ENCODE results near the gene ARHGAP18.
"Not testable (repeated sequence)": the region's sequence is repeated elsewhere in the genome, so short reads cannot be mapped to it uniquely, and the experiment has no call there.

Gene ARHGAP18

DNA sequence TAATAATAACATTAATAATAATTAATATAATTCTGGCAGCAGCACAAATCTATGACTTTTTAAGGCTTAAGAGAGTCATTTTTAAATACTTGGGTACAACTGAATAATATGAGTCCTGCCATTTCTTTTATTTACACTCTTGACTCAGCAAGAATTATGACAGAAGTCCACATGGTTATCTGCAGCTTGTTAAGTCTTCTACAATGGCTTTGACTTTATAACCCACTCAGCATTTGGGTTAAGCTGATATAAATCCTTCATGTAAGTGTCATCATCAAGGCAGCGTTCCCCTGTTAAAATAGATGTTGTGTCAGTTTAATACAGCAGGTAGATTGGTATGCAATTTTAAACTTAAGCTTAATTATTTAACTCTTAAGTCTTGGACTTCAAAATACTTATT lies 131.7 kb downstream of the ARHGAP18 start:
- no peak for DNase-seq (ENCODE audit: low read depth)

DNA sequence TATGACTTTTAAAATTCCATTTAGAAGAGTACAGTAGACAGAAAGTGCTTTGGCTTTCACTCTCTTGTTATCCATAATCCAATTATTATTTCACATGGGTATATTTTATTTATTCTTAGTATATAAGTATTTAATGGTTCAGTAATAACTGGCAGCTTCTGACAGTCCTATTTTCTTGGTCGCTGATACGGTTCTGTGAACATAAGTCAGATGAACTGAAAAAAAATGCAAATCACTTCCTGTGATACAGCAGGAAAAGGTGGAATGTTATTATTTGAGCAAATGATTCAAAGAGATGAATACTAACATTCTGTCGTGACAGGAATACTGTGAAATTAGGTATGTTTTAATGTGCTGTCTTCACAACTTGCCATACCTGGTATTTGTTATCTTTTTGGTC lies 132.3 kb downstream of the ARHGAP18 start:
- DNase-seq (ENCODE audit: low read depth), result no peak

DNA sequence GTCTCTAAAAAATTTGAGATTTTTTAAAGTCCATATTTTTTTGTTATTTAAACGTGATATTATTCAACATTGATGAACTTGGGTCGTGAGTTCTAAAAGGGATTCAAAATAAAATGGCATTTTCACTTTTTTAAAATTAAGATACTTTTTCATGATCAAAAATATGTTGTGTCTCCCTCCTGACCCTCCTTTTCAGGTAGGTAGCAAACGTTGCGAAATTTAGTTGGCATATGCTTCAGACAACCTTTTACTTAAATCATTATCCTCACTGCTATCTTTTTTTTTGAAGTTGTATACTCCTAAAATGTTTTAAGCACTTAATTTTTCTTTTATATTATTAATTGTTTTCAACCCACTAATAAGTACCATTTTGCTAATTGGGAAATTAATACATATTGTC lies 133.5 kb downstream of the ARHGAP18 start:
- DNase-seq (ENCODE audit: low read depth), result no peak

DNA sequence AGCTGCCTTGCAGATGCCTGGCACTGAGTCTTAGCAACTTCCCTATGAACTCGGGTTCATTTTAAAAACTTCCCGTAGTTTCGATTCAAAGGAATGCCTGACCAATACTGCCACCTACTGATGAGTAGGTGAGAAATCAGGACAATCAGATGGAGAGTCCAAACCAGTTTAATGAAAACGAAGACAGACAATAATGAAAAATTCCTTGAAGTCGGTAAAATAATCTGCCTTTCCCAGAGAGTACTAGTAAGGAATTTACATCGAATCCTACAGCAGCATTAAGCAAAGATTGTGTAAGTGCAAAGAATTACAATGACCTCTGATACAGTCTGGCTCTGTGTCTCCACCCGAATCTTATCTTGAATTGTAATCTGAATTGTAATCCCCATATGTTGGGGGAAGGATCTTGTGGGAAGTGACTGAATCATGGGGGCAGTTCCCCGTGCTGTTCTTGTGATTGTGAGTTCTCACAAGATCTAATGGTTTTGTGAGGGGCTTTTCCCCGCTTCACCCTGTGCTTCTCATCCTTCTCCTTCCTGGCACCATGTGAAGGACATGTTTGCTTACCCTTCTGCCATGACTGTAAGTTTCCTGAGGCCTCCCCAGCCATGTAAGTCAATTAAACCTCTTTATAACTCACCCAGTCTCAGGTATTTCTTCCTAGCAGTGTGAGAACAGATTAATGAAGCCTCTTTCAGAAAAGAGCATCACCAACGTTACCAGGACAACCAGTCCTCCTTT lies 134.4 kb downstream of the ARHGAP18 start:
- DNase-seq (ENCODE audit: low read depth), result no peak

DNA sequence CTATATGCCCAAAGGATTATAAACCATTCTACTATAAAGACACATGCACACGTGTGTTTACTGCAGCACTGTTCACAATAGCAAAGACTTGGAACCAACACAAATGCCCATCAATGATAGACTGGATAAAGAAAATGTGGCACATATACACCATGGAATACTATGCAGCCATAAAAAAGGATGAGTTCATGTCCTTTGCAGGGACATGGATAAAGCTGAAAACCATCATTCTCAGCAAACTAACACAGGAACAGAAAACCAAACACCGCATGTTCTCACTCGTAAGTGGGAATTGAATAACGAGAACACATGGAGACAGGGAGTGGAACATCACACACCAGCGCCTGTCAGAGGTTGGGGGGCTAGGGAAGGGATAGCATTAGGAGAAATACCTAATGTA lies 135.4 kb downstream of the ARHGAP18 start:
- DNase-seq (ENCODE audit: low read depth), result not testable (repeated sequence)

DNA sequence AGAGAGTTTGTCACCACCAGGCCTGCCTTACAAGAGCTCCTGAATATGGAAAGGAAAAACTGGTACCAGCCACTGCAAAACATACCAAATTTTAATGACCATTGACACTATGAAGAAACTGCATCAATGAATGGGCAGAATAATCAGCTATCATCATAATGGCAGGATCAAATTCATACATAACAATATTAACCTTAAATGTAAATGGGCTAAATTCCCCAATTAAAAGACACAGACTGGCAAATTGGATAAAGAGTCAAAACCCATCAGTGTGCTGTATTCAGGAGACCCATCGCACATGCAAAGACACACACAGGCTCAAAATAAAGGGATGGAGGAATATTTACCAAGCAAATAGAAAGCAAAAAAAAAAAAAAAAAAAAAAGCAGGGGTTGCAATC lies 139.0 kb downstream of the ARHGAP18 start:
- DNase-seq (ENCODE audit: low read depth), result not testable (repeated sequence)

DNA sequence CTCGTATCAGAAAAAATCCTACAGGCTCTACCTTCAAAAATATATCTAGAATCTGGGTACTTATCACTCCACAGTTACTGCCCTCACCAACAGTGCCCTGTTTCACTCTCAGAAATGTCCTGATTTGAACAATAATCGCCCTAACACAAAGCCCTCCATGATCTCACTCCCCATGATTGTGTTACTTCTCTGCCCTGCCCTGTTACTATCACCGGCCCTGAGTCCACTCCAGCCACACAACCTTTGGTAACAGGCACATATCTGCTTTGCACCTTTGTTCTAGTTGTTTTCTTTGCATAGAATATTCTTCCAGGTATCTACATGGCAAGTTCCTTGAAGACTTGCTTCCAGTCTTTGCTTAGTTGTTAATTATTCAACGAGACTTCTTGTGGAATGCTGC lies 142.0 kb downstream of the ARHGAP18 start:
- no peak for DNase-seq (ENCODE audit: low read depth)

DNA sequence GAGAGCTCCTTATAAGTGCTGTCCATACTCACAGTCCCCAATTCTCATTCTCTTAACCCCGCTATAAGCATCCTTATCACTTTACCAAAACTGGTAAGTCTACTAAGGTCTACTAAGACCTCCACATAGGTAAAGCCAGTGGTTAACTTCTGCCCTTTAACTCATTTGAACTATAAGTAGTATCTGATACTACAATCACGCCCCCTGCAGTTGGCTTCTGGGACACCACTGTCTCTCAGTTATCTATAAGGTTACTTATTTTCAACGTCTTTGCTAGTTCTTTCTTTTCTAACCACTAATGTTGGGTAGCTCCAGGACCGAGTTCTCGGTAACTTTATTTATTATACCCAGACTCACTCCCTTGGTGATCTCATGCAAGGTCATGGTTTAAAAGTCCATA lies 142.6 kb downstream of the ARHGAP18 start:
- DNase-seq (ENCODE audit: low read depth), result no peak

DNA sequence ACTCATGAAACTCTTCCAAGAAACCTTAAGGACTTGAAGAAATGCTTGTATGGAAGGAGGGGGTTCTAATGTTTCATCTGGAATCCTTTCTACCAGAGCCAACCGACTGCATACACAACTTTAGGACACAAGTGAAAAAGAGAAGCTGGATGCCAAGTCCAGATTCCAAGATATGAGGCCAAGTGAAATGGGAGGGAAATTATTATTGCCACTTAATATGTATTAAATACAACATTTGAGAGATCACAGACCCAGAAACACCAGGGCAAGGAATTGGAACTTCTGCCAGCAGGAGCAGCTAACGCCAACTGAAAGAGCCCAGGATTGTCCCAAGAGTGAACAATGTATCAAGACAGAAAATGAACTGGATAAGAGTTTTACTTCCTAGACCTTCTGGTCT lies 144.2 kb downstream of the ARHGAP18 start:
- no peak for DNase-seq (ENCODE audit: low read depth)

DNA sequence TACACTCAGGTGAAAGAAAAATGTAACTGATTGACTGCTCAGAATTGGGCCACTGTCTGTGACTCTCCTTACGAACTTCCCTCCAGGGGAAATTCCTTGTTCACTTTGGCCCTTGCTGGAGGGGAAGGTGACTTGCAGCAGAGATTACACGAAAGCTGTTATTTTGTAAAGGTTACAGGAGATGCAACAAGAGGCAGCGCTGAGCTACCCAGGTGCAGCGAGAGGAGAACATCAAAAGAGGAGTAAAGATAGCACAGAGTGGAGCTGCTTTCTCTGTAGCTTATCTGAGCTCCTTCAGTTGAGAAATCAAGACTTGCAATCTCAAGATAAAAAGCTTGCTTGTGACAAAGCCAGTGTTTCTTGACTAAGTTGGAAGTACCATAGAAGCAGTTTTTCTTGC lies 144.6 kb downstream of the ARHGAP18 start:
- DNase-seq (ENCODE audit: low read depth), result no peak

DNA sequence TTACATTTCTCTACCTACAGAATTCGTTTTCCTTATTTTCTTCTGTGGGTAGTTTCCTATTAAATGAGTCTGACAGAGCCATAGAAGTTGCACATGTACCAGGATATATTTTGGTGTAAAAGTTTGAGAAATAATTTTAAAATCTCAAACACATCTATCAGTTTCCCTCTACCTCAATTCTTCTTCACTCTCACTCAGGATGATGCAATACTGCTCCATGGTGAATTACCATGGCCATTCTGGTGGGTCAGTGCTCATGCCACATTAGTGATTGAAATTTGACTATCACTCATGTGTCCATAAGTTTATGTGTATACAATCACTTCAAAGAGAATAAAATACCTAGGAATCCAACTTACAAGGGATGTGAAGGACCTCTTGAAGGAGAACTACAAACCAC lies 151.7 kb downstream of the ARHGAP18 start:
- DNase-seq (ENCODE audit: low read depth), result no peak

DNA sequence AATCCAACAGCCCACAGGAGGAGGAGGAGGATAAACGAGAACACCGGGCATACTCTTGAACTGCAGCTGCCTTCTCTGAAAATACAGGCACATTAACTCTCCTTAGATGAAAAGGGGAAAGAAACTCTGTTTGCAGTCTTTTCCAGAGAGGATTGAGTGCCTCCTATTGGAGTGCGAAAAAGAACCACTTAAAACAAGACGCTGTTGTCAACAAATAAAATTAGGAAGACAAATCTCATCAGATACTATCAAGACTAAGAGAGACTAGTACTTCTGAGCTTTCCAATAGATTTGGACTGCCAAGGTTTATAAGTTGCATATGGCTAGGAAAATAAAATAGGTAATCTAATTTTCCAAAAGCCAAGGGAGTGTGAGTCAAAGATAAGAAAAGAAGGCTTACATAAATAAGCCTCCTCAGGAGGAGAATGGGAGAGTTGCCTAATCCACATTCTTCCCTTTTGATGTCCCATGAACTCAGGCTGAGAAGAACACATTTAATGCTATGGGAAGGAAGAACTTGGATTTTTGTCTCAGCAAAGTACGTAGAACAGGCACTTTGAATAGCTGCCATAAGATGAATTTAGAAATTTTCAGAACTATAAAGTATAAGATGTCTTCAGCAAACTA lies 154.7 kb downstream of the ARHGAP18 start:
- no peak for DNase-seq (ENCODE audit: low read depth)

DNA sequence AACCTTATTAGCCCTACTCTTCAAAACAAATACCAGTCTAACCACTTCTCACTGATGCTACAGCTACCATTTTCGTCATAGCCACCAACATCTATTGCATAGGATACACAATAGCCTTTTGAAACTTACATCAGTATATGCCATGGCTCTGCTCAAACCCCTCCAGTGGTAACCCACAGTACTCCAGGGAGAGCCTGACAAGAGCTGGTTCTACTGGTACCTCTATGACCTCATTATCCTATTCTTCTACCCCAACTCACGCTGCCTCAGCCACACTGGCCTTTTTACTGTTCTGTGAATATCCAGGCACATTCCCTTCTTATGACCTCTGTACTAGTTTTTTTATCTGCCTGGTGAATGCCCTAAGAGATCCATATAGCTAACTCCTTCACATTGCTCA lies 157.6 kb downstream of the ARHGAP18 start:
- no peak for DNase-seq (ENCODE audit: low read depth)

DNA sequence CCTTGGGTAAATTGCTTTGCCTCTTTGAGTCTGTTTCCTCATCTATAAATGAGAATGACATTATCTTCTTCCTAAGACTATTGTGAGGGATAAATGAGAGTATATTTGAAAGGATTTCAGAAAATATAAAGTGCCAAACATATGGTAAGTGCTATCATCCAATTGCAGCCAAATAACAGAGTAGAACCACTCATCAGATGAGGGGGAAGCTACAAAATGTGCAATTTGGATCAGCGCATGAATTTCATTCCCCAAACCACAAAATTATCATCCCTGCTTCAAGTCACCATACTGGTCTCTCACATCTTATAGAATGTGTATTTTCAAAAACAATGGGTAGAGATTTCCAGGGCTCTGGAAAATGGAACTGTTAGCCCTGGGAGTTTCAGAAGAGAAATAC lies 158.5 kb downstream of the ARHGAP18 start:
- DNase-seq (ENCODE audit: low read depth), result no peak

DNA sequence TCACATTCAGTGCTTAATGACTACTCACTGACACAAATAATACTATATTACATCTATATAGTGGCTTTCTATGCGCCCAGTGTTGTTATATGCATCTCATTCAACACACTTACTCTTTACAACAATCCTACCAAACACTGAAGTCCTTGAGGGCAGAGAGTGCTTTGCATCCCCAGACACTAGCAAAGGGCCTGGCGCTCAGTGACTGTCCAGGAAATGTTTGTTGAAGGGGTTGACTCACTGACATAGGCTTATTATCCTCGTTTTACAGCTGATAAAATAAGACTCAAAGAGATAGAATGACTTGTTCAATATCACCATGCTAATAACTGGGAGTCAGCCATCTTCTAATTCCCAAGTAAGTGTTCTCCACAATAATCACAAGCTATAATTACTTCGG lies 163.3 kb downstream of the ARHGAP18 start:
- DNase-seq (ENCODE audit: low read depth), result no peak

DNA sequence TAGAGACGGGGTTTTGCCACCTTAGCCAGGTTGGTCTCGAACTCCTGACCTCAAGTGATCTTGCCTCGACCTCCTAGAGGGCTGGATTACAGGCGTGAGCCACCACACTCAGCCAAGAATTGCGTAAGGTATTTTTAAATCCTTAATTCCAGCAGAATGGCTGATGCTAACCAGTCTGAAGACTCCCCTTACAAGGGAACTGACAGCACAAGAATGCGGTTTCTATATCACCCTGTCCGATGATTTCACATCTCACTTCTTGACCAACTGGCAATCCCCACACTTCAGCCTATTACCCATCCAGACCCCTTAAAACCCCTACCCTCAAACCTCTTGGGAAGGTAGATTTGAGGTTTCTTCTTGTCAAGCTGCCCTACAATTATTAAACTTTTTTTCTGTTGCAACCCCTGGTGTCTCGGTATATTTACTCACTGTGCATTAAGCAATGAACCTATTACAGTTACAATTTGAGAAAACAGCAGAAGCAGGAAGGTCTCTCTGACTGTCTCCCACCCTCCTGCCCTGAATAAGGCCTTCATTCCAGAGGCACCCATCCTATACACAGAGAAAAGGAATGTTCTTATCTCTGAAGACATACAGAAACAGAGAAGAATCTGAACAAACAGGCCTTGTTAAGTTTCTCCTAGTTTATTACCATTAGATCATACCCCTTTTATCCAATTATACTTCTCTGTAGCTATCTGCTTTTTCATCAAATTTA lies 164.9 kb downstream of the ARHGAP18 start:
- no peak for DNase-seq (ENCODE audit: low read depth)

DNA sequence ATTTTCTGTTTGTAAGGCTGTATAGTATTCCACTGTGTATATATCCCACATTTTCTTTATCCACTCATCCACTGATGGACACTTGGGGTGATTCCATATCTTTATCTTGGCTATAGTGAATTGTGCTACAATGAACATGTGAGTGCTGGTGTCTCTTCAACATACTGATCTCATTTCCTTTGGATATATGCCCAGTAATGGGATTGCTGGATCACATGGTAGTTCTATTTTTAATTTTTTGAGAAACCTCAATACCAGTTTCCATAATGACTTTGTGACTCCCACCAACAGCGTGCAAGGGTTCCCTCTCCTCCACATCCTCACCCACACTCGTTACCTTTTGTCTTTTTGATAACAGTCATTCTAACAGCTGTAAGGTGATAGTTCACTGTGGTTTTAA lies 166.0 kb downstream of the ARHGAP18 start:
- no peak for DNase-seq (ENCODE audit: low read depth)

DNA sequence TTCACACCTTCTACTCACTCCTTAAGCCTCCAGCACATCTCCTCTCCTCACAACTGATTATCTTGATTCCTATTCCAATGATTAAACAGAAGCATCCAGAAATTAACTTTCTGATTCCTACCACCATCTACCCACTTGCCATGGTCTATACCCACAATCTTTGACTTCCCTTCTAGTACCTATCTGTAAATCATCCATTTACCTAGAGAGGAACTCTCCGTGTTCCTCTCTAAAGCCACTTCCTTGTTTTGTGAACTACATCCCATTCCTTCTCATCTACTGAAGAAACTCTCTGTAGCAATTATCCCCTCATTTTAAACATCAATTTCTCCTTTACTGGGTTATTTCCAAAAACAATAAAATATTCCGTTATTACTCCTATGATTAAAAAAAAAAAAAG lies 167.3 kb downstream of the ARHGAP18 start:
- no peak for DNase-seq (ENCODE audit: low read depth)

DNA sequence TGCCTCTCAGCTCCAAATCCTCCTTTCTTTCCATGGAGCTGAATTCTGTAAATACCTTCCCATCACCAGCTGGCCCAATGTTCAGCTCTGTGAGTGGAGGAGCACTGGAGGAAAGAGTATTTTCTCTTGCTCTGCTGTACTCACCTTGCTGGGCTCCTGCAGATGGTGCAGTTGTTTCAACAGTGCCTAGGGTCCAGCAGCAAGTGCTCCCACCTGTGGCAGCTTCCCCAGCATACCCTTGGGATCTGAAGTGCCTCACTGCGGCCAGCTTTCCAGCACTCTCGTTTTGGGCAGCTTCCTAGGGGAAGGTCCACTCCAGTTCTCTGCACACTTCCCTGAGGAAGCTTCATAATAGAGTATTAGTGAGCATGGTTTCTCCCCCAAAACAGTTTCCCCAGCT lies 170.9 kb downstream of the ARHGAP18 start:
- DNase-seq (ENCODE audit: low read depth), result no peak

DNA sequence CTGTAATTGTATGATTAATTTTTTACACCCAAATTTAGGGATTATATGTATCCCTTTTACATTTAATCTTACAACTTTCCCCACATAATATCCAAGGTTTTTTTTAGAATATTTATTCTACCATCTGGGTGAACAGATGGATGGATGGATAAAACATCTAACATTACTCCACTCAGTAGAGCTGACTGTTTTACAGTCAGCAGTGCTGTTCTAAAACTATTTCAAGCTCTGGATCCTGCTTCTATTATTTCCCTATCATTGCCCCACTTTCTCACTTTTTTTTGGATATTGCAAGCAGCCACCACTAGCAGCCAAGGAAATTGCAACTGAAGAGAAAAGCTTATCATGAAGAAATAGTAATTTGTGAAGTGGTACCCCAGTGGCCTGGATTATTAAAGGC lies 173.7 kb downstream of the ARHGAP18 start:
- DNase-seq (ENCODE audit: low read depth), result no peak

DNA sequence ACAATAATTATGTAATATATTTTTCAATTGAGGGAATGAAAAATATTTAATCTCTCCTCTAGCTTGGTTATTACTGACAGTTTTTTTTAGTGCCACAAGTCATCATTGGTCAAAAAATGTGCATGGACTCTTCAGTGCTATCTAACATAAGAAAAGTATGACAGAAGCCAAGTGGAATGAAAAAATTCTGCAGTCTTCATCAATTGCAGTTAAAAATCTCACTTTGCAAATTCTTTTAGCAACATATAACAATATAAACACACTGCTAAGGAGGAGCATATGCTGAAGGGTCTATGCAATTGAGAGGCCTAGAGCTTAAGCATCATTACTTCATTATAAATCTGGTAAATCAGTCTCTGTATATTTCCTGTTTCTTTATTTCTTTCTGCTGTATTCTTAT lies 175.1 kb downstream of the ARHGAP18 start:
- no peak for DNase-seq (ENCODE audit: low read depth)

Data from HS-5 (cell line).